OCI-LY1 (cell line): ENCODE results near the gene ARID5B.
A peak's percentile ranks its signal among the peaks of the same experiment; 100 is the strongest.

Experiments
- H2AFZ ChIP-seq: fragments of 200-600 bp; sonication (generic), shearing (Covaris generic); 2 replicates; pipeline ENCODE4 v1.6.0; 2014; ENCODE audit warnings: antibody characterized with exemption, mild to moderate bottlenecking, low read length
- H3F3A ChIP-seq: fragments of 200-600 bp; sonication (generic), shearing (Covaris generic); 2 replicates; pipeline ENCODE4 v1.6.0; 2014; ENCODE audit warnings: mild to moderate bottlenecking, antibody characterized with exemption, low read length, moderate library complexity; ENCODE audit not compliant: insufficient read depth
- H3K27ac ChIP-seq: fragments of 200-600 bp; sonication (generic); 2 replicates; pipeline ENCODE4 v1.5.1; 2014; ENCODE audit warnings: low read length, mixed run types, mild to moderate bottlenecking, low read depth; ENCODE audit not compliant: poor library complexity, severe bottlenecking
- H3K27me3 ChIP-seq: fragments of 200-600 bp; sonication (generic); 2 replicates; pipeline ENCODE4 v1.6.0; 2014; ENCODE audit warnings: antibody characterized with exemption, mild to moderate bottlenecking, low read length, moderate library complexity; ENCODE audit not compliant: insufficient read depth
- H3K36me3 ChIP-seq: fragments of 200-600 bp; sonication (generic); 2 replicates; pipeline ENCODE4 v1.6.1; 2014; ENCODE audit warnings: mild to moderate bottlenecking, antibody characterized with exemption, low read length, moderate library complexity, mixed read lengths; ENCODE audit not compliant: insufficient read depth
- H3K4me1 ChIP-seq: fragments of 200-600 bp; sonication (generic); 2 replicates; pipeline ENCODE4 v1.5.1; 2014; ENCODE audit warnings: mild to moderate bottlenecking, low read length, moderate library complexity; ENCODE audit not compliant: insufficient read depth, severe bottlenecking
- H3K4me2 ChIP-seq: fragments of 200-600 bp; sonication (generic), shearing (Covaris generic); 2 replicates; pipeline ENCODE4 v1.6.1; 2014; ENCODE audit warnings: low read length
- H3K4me3 ChIP-seq: fragments of 200-600 bp; sonication (generic); 2 replicates; pipeline ENCODE4 v1.5.1; 2014; ENCODE audit warnings: low read length, low read depth, mild to moderate bottlenecking, mixed read lengths; ENCODE audit not compliant: poor library complexity, severe bottlenecking
- H3K79me2 ChIP-seq: fragments of 200-600 bp; shearing (Covaris generic); 2 replicates; pipeline ENCODE4 v1.6.1; 2016; ENCODE audit warnings: mixed run types, low read length, mixed read lengths; ENCODE audit not compliant: insufficient read depth
- H3K9ac ChIP-seq: fragments of 200-600 bp; sonication (generic), shearing (Covaris generic); 2 replicates; pipeline ENCODE4 v1.6.1; 2014; ENCODE audit warnings: mild to moderate bottlenecking, low read length, mixed read lengths
- H3K9me2 ChIP-seq: fragments of 200-600 bp; sonication (generic), shearing (Covaris generic); 2 replicates; pipeline ENCODE4 v1.6.1; 2014; ENCODE audit warnings: low read depth, mild to moderate bottlenecking, low read length, mixed read lengths
- H3K9me3 ChIP-seq: fragments of 200-600 bp; shearing (Covaris generic); 2 replicates; pipeline ENCODE4 v1.6.1; 2014; ENCODE audit warnings: low read length, mixed read lengths
- H4K20me1 ChIP-seq: fragments of 200-600 bp; sonication (generic), shearing (Covaris generic); 2 replicates; pipeline ENCODE4 v1.6.0; 2016; ENCODE audit warnings: mild to moderate bottlenecking, low read length; ENCODE audit not compliant: insufficient read depth
- CTCF ChIP-seq: fragments of 200-600 bp; sonication (generic), shearing (Covaris generic); IDR thresholded peaks from 2 replicates; pipeline ENCODE4 v1.5.1; 2017; ENCODE audit warnings: mild to moderate bottlenecking, antibody characterized with exemption, low read length, moderate library complexity, mixed read lengths
- EZH2 ChIP-seq: fragments of 200-600 bp; sonication (generic), shearing (Covaris generic); IDR thresholded peaks from 2 replicates; pipeline ENCODE4 v1.8.0; 2017; ENCODE audit warnings: borderline replicate concordance, mixed run types, mild to moderate bottlenecking, antibody characterized with exemption, low read length, moderate library complexity, mixed read lengths

ARID5B gene

GRCh38 chr10:62033125-62033524 is 131.6 kb downstream of the ARID5B start:
- H3K9ac ChIP-seq, result peak overlapping the region; percentile 44
- no peaks in the 10 kb centered on the region for H3K9me2 ChIP-seq
- no peaks in the 10 kb centered on the region for H3K27me3 ChIP-seq
- no peak overlapping the region for H2AFZ ChIP-seq
- no peaks in the 10 kb centered on the region for H3K9me3 ChIP-seq
- no peak for TF ChIP-seq CTCF
- no peak for TF ChIP-seq EZH2
- H3K4me2 ChIP-seq, result peak overlapping the region; percentile 61
- H3F3A ChIP-seq, result no peaks in the 10 kb centered on the region
- H3K27ac ChIP-seq, result peak overlapping the region; percentile 93
- H3K4me3 ChIP-seq, result peak overlapping the region; percentile 14
- H3K79me2 ChIP-seq, result peaks cover 11% of the 10 kb centered on the region; the same call in 1 of the 2 replicates
- H4K20me1 ChIP-seq, result no peaks in the 10 kb centered on the region
- H3K36me3 ChIP-seq, result no peaks in the 10 kb centered on the region
- peaks cover 83% of the 10 kb centered on the region for H3K4me1 ChIP-seq

- H3K4me1 ChIP-seq, result peaks cover 92% of the 10 kb centered on the region
- peak overlapping the region; percentile 61 for H3K4me2 ChIP-seq
- no peaks in the 10 kb centered on the region for H3K36me3 ChIP-seq
- peak overlapping the region; percentile 44 for H3K9ac ChIP-seq
- no peak overlapping the region for H2AFZ ChIP-seq
- H3K27me3 ChIP-seq, result no peaks in the 10 kb centered on the region
- peak overlapping the region; percentile 93 for H3K27ac ChIP-seq
- no peaks in the 10 kb centered on the region for H4K20me1 ChIP-seq
- peak overlapping the region; percentile 14 for H3K4me3 ChIP-seq
- H3K79me2 ChIP-seq, result peaks cover 16% of the 10 kb centered on the region; the same call in 1 of the 2 replicates
- H3F3A ChIP-seq, result no peaks in the 10 kb centered on the region
- no peaks in the 10 kb centered on the region for H3K9me3 ChIP-seq
- no peaks in the 10 kb centered on the region for H3K9me2 ChIP-seq
- no peak for TF ChIP-seq EZH2
- no peak for TF ChIP-seq CTCF
Measured at GRCh38 chr10:62034096-62034640, 132.7 kb downstream of the ARID5B start.

- Histone ChIP-seq H3K4me1 (peaks cover 100% of the 10 kb centered on the region), H3K36me3 (no peaks in the 10 kb centered on the region), H3K9ac (peak overlapping the region; percentile 71), H4K20me1 (no peaks in the 10 kb centered on the region), H3K27ac (peak overlapping the region; percentile 93), H2AFZ (no peak overlapping the region), H3K9me3 (no peaks in the 10 kb centered on the region), H3K27me3 (no peaks in the 10 kb centered on the region), H3K79me2 (peaks cover 28% of the 10 kb centered on the region; the same call in 1 of the 2 replicates), H3K9me2 (no peaks in the 10 kb centered on the region), H3F3A (no peaks in the 10 kb centered on the region), H3K4me2 (peak overlapping the region; percentile 68), H3K4me3 (peak overlapping the region; percentile 30)
- TF ChIP-seq CTCF (no peak), EZH2 (no peak)
Measured at GRCh38 chr10:62036186-62037081, 134.9 kb downstream of the ARID5B start.
